Loucy (cell line): Measurements from ENCODE around the gene ADAT3.

Source experiments
- H2AFZ ChIP-seq: fragments of 200-600 bp; sonication (generic); 2 replicates; pipeline ENCODE4 v1.6.0; 2016; ENCODE audit warnings: antibody characterized with exemption, mild to moderate bottlenecking, low read length, moderate library complexity
- H3F3A ChIP-seq: fragments of 200-600 bp; 2 replicates; pipeline ENCODE4 v1.6.0; 2016; ENCODE audit warnings: antibody characterized with exemption, low read depth, mild to moderate bottlenecking
- H3K27me3 ChIP-seq: fragments of 200-600 bp; sonication (generic); 2 replicates; pipeline ENCODE4 v1.6.1; 2014; ENCODE audit warnings: low read length, mild to moderate bottlenecking; ENCODE audit not compliant: insufficient read depth, poor library complexity, severe bottlenecking
- H3K36me3 ChIP-seq: fragments of 200-600 bp; sonication (generic); 2 replicates; pipeline ENCODE4 v1.6.1; 2016; ENCODE audit warnings: low read length; ENCODE audit not compliant: insufficient read depth
- H3K4me1 ChIP-seq: fragments of 200-600 bp; sonication (generic); 2 replicates; pipeline ENCODE4 v1.5.1; 2014; ENCODE audit warnings: low read length, mild to moderate bottlenecking; ENCODE audit not compliant: insufficient read depth, poor library complexity, severe bottlenecking
- H3K4me2 ChIP-seq: fragments of 200-600 bp; sonication (generic); 2 replicates; pipeline ENCODE4 v1.6.0; 2014; ENCODE audit warnings: antibody characterized with exemption, low read length, low read depth, mild to moderate bottlenecking; ENCODE audit not compliant: poor library complexity, severe bottlenecking
- H3K4me3 ChIP-seq: fragments of 200-600 bp; sonication (generic); 2 replicates; pipeline ENCODE4 v1.5.1; 2014; ENCODE audit warnings: low read length, mild to moderate bottlenecking, mixed read lengths; ENCODE audit not compliant: poor library complexity, severe bottlenecking
- H3K79me2 ChIP-seq: fragments of 200-600 bp; sonication (generic); 2 replicates; pipeline ENCODE4 v1.6.1; 2014; ENCODE audit warnings: low read length; ENCODE audit not compliant: insufficient read depth
- H3K9ac ChIP-seq: fragments of 200-600 bp; sonication (generic); 2 replicates; pipeline ENCODE4 v1.6.0; 2014; ENCODE audit warnings: mild to moderate bottlenecking, low read depth, low read length, moderate library complexity; ENCODE audit not compliant: poor library complexity, severe bottlenecking
- H3K9me2 ChIP-seq: fragments of 200-600 bp; sonication (generic); replicated peaks from 2 replicates; pipeline ENCODE4 v1.6.1; 2016; ENCODE audit warnings: low read depth, low read length, mixed read lengths
- H3K9me3 ChIP-seq: fragments of 200-600 bp; sonication (generic); 2 replicates; pipeline ENCODE4 v1.6.1; 2014; ENCODE audit warnings: mild to moderate bottlenecking, antibody characterized with exemption, low read length, low read depth; ENCODE audit not compliant: insufficient read depth
- H4K20me1 ChIP-seq: fragments of 200-600 bp; sonication (generic); 2 replicates; pipeline ENCODE4 v1.6.0; 2014; ENCODE audit warnings: antibody characterized with exemption, low read length, mild to moderate bottlenecking; ENCODE audit not compliant: insufficient read depth, poor library complexity, severe bottlenecking
- CTCF ChIP-seq: fragments of 200-600 bp; sonication (generic); conservative IDR thresholded peaks from 2 replicates; pipeline ENCODE4 v1.5.1; 2014; ENCODE audit warnings: mild to moderate bottlenecking, antibody characterized with exemption, low read length
- EZH2phosphoT487 ChIP-seq: fragments of 200-600 bp; IDR thresholded peaks from 2 replicates; pipeline ENCODE4 v1.6.1; 2018; ENCODE audit warnings: antibody characterized with exemption, mild to moderate bottlenecking, moderate library complexity, borderline replicate concordance

The ADAT3 gene

GRCh38 chr19:1872807-1873523 is 32.2 kb upstream of the ADAT3 start:
- TF ChIP-seq EZH2phosphoT487 (no peak), CTCF (no peak)
- H3K4me2 ChIP-seq: peak overlapping the region; percentile 96
- no peaks in the 10 kb centered on the region for H3K9me3 ChIP-seq
- H3K9ac ChIP-seq: peak overlapping the region; percentile 88
- H2AFZ ChIP-seq: no peak overlapping the region
- peaks cover 31% of the 10 kb centered on the region for H4K20me1 ChIP-seq
- H3K4me1 ChIP-seq: peaks cover 25% of the 10 kb centered on the region
- peak overlapping the region; percentile 95 for H3K4me3 ChIP-seq
- no peaks in the 10 kb centered on the region for H3F3A ChIP-seq
- H3K79me2 ChIP-seq: peaks cover 56% of the 10 kb centered on the region
- no peaks in the 10 kb centered on the region for H3K36me3 ChIP-seq
- no peaks in the 10 kb centered on the region for H3K27me3 ChIP-seq
- no peaks in the 10 kb centered on the region for H3K9me2 ChIP-seq

- Histone ChIP-seq H3K9ac (peak overlapping the region; percentile 88), H3K4me2 (peak overlapping the region; percentile 96)
These were observed 31.4 kb upstream of the ADAT3 start for GRCh38 chr19:1873524-1874473.

More at GRCh38 chr19:1873524-1874473, 31.4 kb upstream of the ADAT3 start:
- H3K9me2 ChIP-seq: no peaks in the 10 kb centered on the region
- H2AFZ ChIP-seq: no peak overlapping the region
- peaks cover 56% of the 10 kb centered on the region for H3K79me2 ChIP-seq
- peaks cover 25% of the 10 kb centered on the region for H3K4me1 ChIP-seq
- H4K20me1 ChIP-seq: peaks cover 31% of the 10 kb centered on the region
- H3K27me3 ChIP-seq: no peaks in the 10 kb centered on the region
- H3K9me3 ChIP-seq: no peaks in the 10 kb centered on the region
- TF ChIP-seq CTCF: no peak
- no peak for TF ChIP-seq EZH2phosphoT487
- H3F3A ChIP-seq: no peaks in the 10 kb centered on the region
- H3K4me3 ChIP-seq: peak overlapping the region; percentile 95
- no peaks in the 10 kb centered on the region for H3K36me3 ChIP-seq
